Measurements from ENCODE around the gene VAMP5. TPM values are rescaled to one million over a fixed set of nuclear protein-coding genes. Genes with fewer than 3 reads are reported as not detected.
"Not testable (repeated sequence)": the region's sequence is repeated elsewhere in the genome, so short reads cannot be mapped to it uniquely, and the experiment has no call there.

Gene VAMP5
- total RNA-seq, 1 donor from 2014 or later: not detected

DNA sequence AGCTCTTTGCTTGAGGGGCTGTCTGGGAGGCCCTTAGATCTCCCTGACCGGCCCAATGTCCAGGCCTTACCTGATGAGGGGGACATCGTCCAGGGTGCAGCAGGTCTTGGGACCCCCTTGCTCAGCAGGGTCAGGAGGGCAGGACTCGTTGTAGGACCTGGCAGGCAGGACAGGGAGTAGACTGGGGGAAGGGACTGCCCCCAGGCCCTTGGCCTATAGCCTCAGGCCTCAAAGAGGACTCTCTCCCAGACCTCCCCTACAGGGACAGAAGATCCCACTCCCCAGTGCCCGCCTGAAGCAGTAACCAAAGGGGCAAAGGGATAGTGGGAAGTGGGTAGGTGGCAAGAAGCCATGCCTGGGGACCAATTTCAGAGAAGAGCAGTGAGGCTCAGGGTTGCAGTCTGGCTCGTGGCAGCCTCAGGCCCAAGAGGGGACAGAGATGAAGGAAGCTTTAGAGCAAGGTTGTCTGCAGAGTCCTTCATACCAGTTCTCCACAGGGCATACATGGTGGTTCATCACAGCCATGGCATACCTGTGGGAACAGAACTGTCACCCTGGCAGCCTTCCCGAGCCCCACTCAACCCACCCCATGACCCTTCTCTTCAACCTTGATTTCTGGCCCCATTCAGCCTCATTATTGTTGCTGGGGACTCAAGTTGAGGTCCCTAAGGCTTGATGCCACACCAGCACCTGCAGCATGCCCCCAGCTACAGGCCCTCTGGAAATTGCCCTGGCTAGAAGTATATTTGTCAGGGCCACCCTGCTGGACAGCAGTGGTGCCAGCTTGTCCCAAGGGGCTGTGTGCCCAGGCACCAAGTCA, 16.9 kb downstream of the VAMP5 start:
- H3K27me3 Mint-ChIP-seq (ENCODE audit: insufficient read depth, low read depth): peaks cover 9% of the 10 kb centered on the region
- Histone ChIP-seq H3K4me2 (peak overlapping the region; percentile 99), H3K36me3 (no peaks in the 10 kb centered on the region), H3K27me3 (no peaks in the 10 kb centered on the region), H2AFZ (replicated peaks) (no peak overlapping the region), H3K9ac (no peak overlapping the region), H3K27ac (no peak overlapping the region), H3K4me3 (peak overlapping the region; percentile 89), H4K20me1 (ENCODE audit: low read depth) (peaks cover 22% of the 10 kb centered on the region), H3K9me3 (ENCODE audit: low read depth) (no peaks in the 10 kb centered on the region), H3K4me1 (peaks cover 9% of the 10 kb centered on the region), H3K79me2 (ENCODE audit: low read depth) (peaks cover 31% of the 10 kb centered on the region), H3F3A (ENCODE audit: low read depth) (peaks cover 21% of the 10 kb centered on the region)
- no peaks in the 10 kb centered on the region for H3K9me3 Mint-ChIP-seq
- TF ChIP-seq EZH2 (IDR thresholded peaks at IDR 0.05): no peak
- no peak for TF ChIP-seq EZH2phosphoT487 (IDR thresholded peaks at IDR 0.05)
- H3K27ac Mint-ChIP-seq: no peak overlapping the region
- peaks cover 34% of the 10 kb centered on the region for H3K4me1 Mint-ChIP-seq
- no peak for DNase-seq (ENCODE audit: low spot score)
- peaks cover 7% of the 10 kb centered on the region for H3K36me3 Mint-ChIP-seq
- H3K4me3 Mint-ChIP-seq: peak overlapping the region; percentile 89

DNA sequence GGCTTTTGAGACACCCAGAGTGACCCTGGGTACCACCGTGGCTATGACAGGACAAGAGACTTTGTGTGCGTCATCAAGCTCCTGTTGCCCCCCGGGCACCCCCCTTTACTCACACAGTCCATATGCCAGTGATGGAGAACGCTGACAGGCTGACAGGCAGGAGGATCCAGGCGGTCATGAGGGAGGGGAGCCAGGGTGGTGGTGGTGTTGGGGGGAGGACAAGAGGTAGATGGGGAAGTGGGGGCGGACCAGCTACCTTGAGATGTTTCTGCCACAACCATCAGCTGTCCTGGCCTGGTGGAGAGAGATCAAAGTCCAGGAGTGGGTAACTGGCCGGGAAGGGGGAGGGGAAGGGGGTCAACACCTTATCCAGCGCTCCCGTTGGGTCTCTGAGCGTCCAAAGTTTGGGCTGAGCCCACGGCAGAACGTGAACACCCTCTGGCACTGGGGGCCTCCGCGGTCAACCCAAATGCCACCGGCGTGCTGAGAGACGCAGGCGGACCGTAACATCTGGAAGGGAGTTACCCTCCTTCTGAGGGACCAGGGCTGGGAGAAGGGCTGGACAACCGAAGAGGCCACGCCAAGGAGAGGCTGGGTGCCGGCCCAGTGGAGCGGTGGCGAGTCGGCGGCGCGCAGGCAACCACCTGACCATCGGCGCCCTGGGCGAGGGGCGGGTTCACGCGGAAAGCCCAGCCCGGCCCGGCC, 17.7 kb downstream of the VAMP5 start:
- H3F3A ChIP-seq (ENCODE audit: low read depth): peaks cover 21% of the 10 kb centered on the region
- H4K20me1 ChIP-seq (ENCODE audit: low read depth): peaks cover 15% of the 10 kb centered on the region
- no peaks in the 10 kb centered on the region for H3K9me3 ChIP-seq (ENCODE audit: low read depth)
- H3K36me3 ChIP-seq: no peaks in the 10 kb centered on the region
- H3K4me3 ChIP-seq: peak overlapping the region; percentile 89
- H3K9me3 Mint-ChIP-seq: no peaks in the 10 kb centered on the region
- peaks cover 7% of the 10 kb centered on the region for H3K36me3 Mint-ChIP-seq
- peak overlapping the region; percentile 89 for H3K4me3 Mint-ChIP-seq
- H3K27ac Mint-ChIP-seq: no peak overlapping the region
- H3K4me2 ChIP-seq: peak overlapping the region; percentile 99
- TF ChIP-seq, protein P1, sequence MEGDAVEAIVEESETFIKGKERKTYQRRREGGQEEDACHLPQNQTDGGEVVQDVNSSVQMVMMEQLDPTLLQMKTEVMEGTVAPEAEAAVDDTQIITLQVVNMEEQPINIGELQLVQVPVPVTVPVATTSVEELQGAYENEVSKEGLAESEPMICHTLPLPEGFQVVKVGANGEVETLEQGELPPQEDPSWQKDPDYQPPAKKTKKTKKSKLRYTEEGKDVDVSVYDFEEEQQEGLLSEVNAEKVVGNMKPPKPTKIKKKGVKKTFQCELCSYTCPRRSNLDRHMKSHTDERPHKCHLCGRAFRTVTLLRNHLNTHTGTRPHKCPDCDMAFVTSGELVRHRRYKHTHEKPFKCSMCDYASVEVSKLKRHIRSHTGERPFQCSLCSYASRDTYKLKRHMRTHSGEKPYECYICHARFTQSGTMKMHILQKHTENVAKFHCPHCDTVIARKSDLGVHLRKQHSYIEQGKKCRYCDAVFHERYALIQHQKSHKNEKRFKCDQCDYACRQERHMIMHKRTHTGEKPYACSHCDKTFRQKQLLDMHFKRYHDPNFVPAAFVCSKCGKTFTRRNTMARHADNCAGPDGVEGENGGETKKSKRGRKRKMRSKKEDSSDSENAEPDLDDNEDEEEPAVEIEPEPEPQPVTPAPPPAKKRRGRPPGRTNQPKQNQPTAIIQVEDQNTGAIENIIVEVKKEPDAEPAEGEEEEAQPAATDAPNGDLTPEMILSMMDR (IDR thresholded peaks at IDR 0.05): no peak
- TF ChIP-seq EZH2phosphoT487 (IDR thresholded peaks at IDR 0.05): no peak
- no peak for TF ChIP-seq EZH2 (IDR thresholded peaks at IDR 0.05)
- H3K4me1 Mint-ChIP-seq: peaks cover 28% of the 10 kb centered on the region
- peaks cover 23% of the 10 kb centered on the region for H3K79me2 ChIP-seq (ENCODE audit: low read depth)
- H3K9ac ChIP-seq: peak overlapping the region; percentile 50
- H3K27me3 Mint-ChIP-seq (ENCODE audit: insufficient read depth, low read depth): peaks cover 9% of the 10 kb centered on the region
- H3K27me3 ChIP-seq: no peaks in the 10 kb centered on the region
- H2AFZ ChIP-seq (replicated peaks): peak overlapping the region; percentile 83
- peaks cover 4% of the 10 kb centered on the region for H3K4me1 ChIP-seq
- H3K27ac ChIP-seq: no peak overlapping the region
- DNase-seq (ENCODE audit: low spot score): peak; percentile 71

DNA sequence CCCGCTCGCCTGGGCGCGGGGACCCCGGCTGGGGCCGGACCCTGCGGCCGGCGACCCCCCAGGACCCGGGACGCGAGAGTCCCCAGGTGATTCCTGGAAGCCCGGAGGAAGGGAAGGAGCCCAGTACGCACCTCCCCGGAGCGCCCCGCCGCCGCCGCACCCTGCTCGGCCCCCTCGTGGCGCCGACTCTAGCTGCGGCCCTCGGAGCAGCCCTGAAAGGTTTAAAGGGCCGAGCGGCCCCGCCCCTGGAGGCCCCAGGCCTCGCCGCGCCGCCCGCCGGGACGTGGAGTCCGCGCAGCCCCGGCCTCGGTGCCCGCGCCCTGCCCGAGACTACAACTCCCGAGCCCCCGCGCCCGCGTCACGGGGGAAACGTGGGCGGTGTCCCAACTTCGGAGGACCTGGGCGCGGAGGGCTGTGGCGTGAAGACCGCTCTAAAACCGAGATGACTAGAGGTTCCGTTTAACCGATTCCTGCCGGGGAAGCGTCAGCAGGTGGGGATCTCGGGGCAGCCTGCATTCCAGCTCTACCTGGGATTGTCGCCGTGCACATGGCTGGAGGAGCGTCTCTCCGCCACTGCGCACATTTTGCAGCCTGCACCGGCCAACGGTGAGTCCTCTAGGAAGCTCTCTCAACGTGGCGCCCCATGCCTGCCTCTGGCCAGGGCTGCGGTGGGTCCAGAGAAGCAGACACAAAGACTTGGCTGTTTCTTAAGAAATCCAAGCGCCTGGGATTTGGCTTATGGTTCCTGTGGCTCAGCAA, 18.4 kb downstream of the VAMP5 start, which contains the start of gene TMEM150A:
Gene TMEM150A (minus strand): TSS at position 223 of the 759 bp plus-strand sequence. CDS start 750 bp downstream, outside the sequence.
- Histone ChIP-seq H3K79me2 (ENCODE audit: low read depth) (peaks cover 16% of the 10 kb centered on the region), H3F3A (ENCODE audit: low read depth) (peaks cover 24% of the 10 kb centered on the region), H3K27me3 (no peaks in the 10 kb centered on the region), H3K4me3 (peak within 1 kb of the TSS; percentile 89), H3K4me1 (peaks cover 4% of the 10 kb centered on the region), H3K27ac (peak within 1 kb of the TSS; percentile 31), H4K20me1 (ENCODE audit: low read depth) (peaks cover 22% of the 10 kb centered on the region), H3K9ac (peak within 1 kb of the TSS; percentile 50), H3K36me3 (no peaks in the 10 kb centered on the region), H3K4me2 (peak within 1 kb of the TSS; percentile 99), H2AFZ (replicated peaks) (peak within 1 kb of the TSS; percentile 83), H3K9me3 (ENCODE audit: low read depth) (no peaks in the 10 kb centered on the region)
- H3K36me3 Mint-ChIP-seq: peaks cover 10% of the 10 kb centered on the region
- DNase-seq (ENCODE audit: low spot score): peak; percentile 96
- H3K4me3 Mint-ChIP-seq: peak within 1 kb of the TSS; percentile 89
- peak within 1 kb of the TSS; percentile 46 for H3K27ac Mint-ChIP-seq
- TF ChIP-seq EZH2phosphoT487 (IDR thresholded peaks at IDR 0.05): no peak
- TF ChIP-seq, protein P1 (IDR thresholded peaks at IDR 0.05): peak; percentile 45
- H3K27me3 Mint-ChIP-seq (ENCODE audit: insufficient read depth, low read depth): peaks cover 7% of the 10 kb centered on the region
- H3K9me3 Mint-ChIP-seq: no peaks in the 10 kb centered on the region
- peaks cover 25% of the 10 kb centered on the region for H3K4me1 Mint-ChIP-seq

DNA sequence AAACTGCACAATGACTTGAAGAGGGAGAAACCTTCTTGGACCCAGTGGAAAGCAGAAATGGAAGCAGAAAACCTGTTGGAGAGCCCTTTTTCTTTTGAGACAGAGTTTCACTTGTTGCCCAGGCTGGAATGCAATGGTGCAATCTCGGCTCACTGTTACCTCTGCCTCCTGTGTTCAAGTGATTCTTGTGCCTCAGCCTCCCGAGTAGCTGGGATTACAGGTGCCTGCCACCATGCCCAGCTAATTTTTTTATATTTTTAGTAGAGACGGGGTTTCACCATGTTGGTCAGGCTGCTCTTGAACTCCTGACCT, 19.9 kb downstream of the VAMP5 start:
- H3K4me1 ChIP-seq; H3K27ac ChIP-seq; H2AFZ ChIP-seq (replicated peaks); H3K9me3 Mint-ChIP-seq; H3K36me3 ChIP-seq; H3K9me3 ChIP-seq (ENCODE audit: low read depth); H3K9ac ChIP-seq; H3K27me3 ChIP-seq; DNase-seq (ENCODE audit: low spot score); H3K27me3 Mint-ChIP-seq (ENCODE audit: insufficient read depth, low read depth): not testable (repeated sequence)
- H3K27ac Mint-ChIP-seq: peak overlapping the region; percentile 66
- Histone ChIP-seq H3K4me3 (peak overlapping the region; percentile 89), H4K20me1 (ENCODE audit: low read depth) (peaks cover 27% of the 10 kb centered on the region), H3F3A (ENCODE audit: low read depth) (peaks cover 31% of the 10 kb centered on the region), H3K79me2 (ENCODE audit: low read depth) (peaks cover 16% of the 10 kb centered on the region), H3K4me2 (peak overlapping the region; percentile 99)
- H3K4me3 Mint-ChIP-seq: peak overlapping the region; percentile 88
- peaks cover 28% of the 10 kb centered on the region for H3K4me1 Mint-ChIP-seq
- H3K36me3 Mint-ChIP-seq: peaks cover 20% of the 10 kb centered on the region
